Effector memory CD8-positive, alpha-beta T cell (primary cell): ENCODE measurements around the gene ADAM22.

ENCODE experiments used
- ATAC-seq: fragments of 150-1000 bp; cut with Tn5 transposase; replicated peaks from 2 replicates; pipeline ENCODE4 v1.10.0; 2021; ENCODE audit warnings: mild to moderate bottlenecking, moderate library complexity
- DNase-seq, 3 experiments: peaks; one replicate each; pipeline ENCODE4 v3.0.0; 2021
- H3K27ac Mint-ChIP-seq, 2 donors: one replicate each; pipeline ENCODE4 v1.8.0; 2022; ENCODE audit warnings: mild to moderate bottlenecking in 2 of 2, mixed read lengths in 2 of 2, moderate library complexity in 2 of 2
- H3K27me3 Mint-ChIP-seq, 2 donors: one replicate each; pipeline ENCODE4 v1.8.0; 2022; ENCODE audit warnings: mixed read lengths in 2 of 2
- H3K36me3 Mint-ChIP-seq: one replicate; pipeline ENCODE4 v1.8.0; 2022; ENCODE audit warnings: mild to moderate bottlenecking, moderate library complexity, mixed read lengths; ENCODE audit not compliant: insufficient read depth
- H3K4me1 Mint-ChIP-seq, 2 donors: one replicate each; pipeline ENCODE4 v1.8.0; 2022; ENCODE audit warnings: low read depth in 2 of 2, mixed read lengths in 2 of 2
- H3K4me3 Mint-ChIP-seq, 2 donors: one replicate each; pipeline ENCODE4 v1.8.0; 2022; ENCODE audit warnings: mild to moderate bottlenecking in 2 of 2, mixed read lengths in 2 of 2, moderate library complexity in 2 of 2
- H3K9me3 Mint-ChIP-seq, 2 donors: one replicate each; pipeline ENCODE4 v1.8.0; 2022; ENCODE audit warnings: mixed read lengths in 2 of 2

Gene ADAM22

GRCh38 chr7:88111954-88112471, 178.0 kb downstream of the ADAM22 start:
- Mint-ChIP-seq H3K9me3 (no peaks in the 10 kb centered on the region), H3K4me1 (no peaks in the 10 kb centered on the region), H3K4me3 (no peak overlapping the region), H3K27ac (no peak overlapping the region), H3K36me3 (peaks cover 2% of the 10 kb centered on the region), H3K27me3 (no peaks in the 10 kb centered on the region)
- DNase-seq (no peak), ATAC-seq (no peak)

DNA sequence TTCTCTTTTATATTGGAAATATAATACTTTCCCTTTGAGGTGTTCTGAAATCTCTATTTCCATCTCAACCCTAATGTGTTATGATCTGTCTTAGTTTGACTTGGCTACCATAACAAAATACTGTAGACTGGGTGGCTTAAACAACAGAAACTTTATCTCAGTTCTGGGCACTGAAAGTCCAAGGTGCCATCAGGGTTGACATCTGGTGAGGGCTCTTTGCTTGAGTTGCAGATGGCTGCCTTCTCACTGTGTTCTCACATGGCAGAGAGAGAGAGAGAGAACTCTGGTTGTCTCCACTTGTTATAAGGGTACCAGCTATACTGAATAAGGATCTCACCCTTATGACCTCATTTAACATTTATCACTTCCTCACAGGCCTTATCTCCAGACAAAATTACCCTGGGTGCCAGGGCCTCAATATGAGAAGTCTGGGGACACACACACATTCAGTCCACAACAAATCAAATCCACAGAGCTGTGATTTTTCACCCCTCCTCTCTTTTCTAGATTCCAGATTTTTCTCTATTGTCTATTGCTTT, 181.3 kb downstream of the ADAM22 start:
- no peaks in the 10 kb centered on the region for H3K27me3 Mint-ChIP-seq
- no peak for ATAC-seq
- no peak overlapping the region for H3K27ac Mint-ChIP-seq
- no peak for DNase-seq
- H3K4me3 Mint-ChIP-seq, result no peak overlapping the region
- no peaks in the 10 kb centered on the region for H3K9me3 Mint-ChIP-seq
- no peaks in the 10 kb centered on the region for H3K4me1 Mint-ChIP-seq
- peaks cover 2% of the 10 kb centered on the region for H3K36me3 Mint-ChIP-seq

- Mint-ChIP-seq H3K27me3 (no peaks in the 10 kb centered on the region), H3K4me1 (no peaks in the 10 kb centered on the region), H3K36me3 (peaks cover 2% of the 10 kb centered on the region), H3K4me3 (no peak overlapping the region), H3K9me3 (no peaks in the 10 kb centered on the region), H3K27ac (no peak overlapping the region)
- ATAC-seq (no peak), DNase-seq (no peak)
These were observed 181.8 kb downstream of the ADAM22 start for GRCh38 chr7:88115816-88116215.

- ATAC-seq (no peak), DNase-seq (no peak)
- H3K4me3 Mint-ChIP-seq, result no peak overlapping the region
- no peaks in the 10 kb centered on the region for H3K4me1 Mint-ChIP-seq
- H3K36me3 Mint-ChIP-seq, result peaks cover under 1% of the 10 kb centered on the region
- no peaks in the 10 kb centered on the region for H3K27me3 Mint-ChIP-seq
- no peaks in the 10 kb centered on the region for H3K9me3 Mint-ChIP-seq
- no peak overlapping the region for H3K27ac Mint-ChIP-seq
These were observed 182.3 kb downstream of the ADAM22 start for GRCh38 chr7:88116235-88116795.

- no peaks in the 10 kb centered on the region for H3K36me3 Mint-ChIP-seq
- no peak overlapping the region for H3K27ac Mint-ChIP-seq
- ATAC-seq (no peak), DNase-seq (no peak)
- H3K27me3 Mint-ChIP-seq, result no peaks in the 10 kb centered on the region
- H3K4me1 Mint-ChIP-seq, result no peaks in the 10 kb centered on the region
- H3K4me3 Mint-ChIP-seq, result no peak overlapping the region
- H3K9me3 Mint-ChIP-seq, result no peaks in the 10 kb centered on the region
These were observed 183.3 kb downstream of the ADAM22 start for GRCh38 chr7:88117325-88117724.

DNA sequence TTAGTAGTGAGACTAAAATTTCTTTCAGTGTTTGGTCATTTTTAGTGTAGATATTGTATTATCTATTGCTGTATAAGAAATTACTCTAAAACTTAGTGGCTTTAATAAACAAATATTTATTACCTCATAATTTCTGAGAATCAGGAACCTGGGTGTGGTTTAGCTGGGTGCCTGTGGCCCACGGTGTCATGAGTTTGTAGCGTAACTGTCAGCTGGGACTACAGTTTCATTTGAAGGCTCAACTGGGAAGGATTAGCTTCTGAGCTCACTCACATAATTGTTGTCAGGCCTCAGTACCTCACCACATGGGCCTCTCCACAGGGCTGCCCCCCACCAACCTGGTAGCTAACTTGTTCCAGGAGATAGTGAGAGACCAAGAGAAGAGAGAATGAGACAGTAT, 187.3 kb downstream of the ADAM22 start:
- H3K27ac Mint-ChIP-seq, result no peak overlapping the region
- no peaks in the 10 kb centered on the region for H3K9me3 Mint-ChIP-seq
- no peaks in the 10 kb centered on the region for H3K4me1 Mint-ChIP-seq
- H3K27me3 Mint-ChIP-seq, result no peaks in the 10 kb centered on the region
- no peak overlapping the region for H3K4me3 Mint-ChIP-seq
- ATAC-seq (no peak), DNase-seq (no peak)
- no peaks in the 10 kb centered on the region for H3K36me3 Mint-ChIP-seq

DNA sequence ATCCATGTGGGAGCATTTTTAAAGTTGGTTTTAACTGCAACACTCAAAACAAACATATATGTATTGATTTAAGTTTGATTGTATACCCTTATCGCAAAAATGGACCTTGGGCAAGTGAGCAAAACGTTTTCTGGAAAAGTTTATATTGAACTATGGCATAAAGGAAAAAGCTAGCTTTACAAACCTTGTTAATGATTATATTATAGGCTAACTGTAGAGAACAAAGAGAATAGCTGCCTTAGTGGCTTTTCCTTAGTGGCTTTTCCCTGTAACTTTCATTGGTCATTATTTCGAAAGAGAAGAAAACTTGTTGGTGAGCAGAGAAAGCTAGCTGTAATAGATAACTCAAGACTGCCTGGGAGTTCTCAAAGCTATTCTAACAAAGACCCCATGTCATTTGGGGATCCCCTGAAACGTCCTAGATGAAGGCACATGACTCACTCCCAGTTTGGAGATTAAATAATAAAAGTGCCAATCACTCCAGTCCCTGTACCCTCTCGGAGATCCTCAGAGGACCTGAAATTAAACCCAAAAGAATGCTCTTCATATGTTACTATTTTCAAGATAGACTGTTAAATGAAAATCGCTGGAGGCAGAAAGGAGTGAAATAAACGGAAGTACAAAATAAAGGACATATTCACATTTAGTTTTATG, 193.7 kb downstream of the ADAM22 start:
- DNase-seq (no peak), ATAC-seq (no peak)
- H3K36me3 Mint-ChIP-seq, result no peaks in the 10 kb centered on the region
- no peak overlapping the region for H3K27ac Mint-ChIP-seq
- H3K4me1 Mint-ChIP-seq, result no peaks in the 10 kb centered on the region
- H3K9me3 Mint-ChIP-seq, result no peaks in the 10 kb centered on the region
- no peaks in the 10 kb centered on the region for H3K27me3 Mint-ChIP-seq
- H3K4me3 Mint-ChIP-seq, result no peak overlapping the region

- Mint-ChIP-seq H3K27ac (no peak overlapping the region), H3K27me3 (no peaks in the 10 kb centered on the region), H3K4me1 (no peaks in the 10 kb centered on the region), H3K36me3 (no peaks in the 10 kb centered on the region), H3K9me3 (no peaks in the 10 kb centered on the region), H3K4me3 (no peak overlapping the region)
- DNase-seq (no peak), ATAC-seq (no peak)
These were observed 198.7 kb downstream of the ADAM22 start for GRCh38 chr7:88132725-88133124.

GRCh38 chr7:88140947-88141346, 206.9 kb downstream of the ADAM22 start:
- Mint-ChIP-seq H3K4me1 (no peaks in the 10 kb centered on the region), H3K27ac (no peak overlapping the region)
- ATAC-seq, result no peak

GRCh38 chr7:88141479-88141878, 207.4 kb downstream of the ADAM22 start:
- Mint-ChIP-seq H3K4me1 (no peaks in the 10 kb centered on the region), H3K4me3 (no peak overlapping the region), H3K27ac (no peak overlapping the region), H3K9me3 (no peaks in the 10 kb centered on the region), H3K27me3 (no peaks in the 10 kb centered on the region), H3K36me3 (no peaks in the 10 kb centered on the region)
- ATAC-seq (no peak), DNase-seq (no peak)

More at GRCh38 chr7:88140947-88141346, 206.9 kb downstream of the ADAM22 start:
- no peak for DNase-seq
- Mint-ChIP-seq H3K4me3 (no peak overlapping the region), H3K27me3 (no peaks in the 10 kb centered on the region), H3K9me3 (no peaks in the 10 kb centered on the region), H3K36me3 (no peaks in the 10 kb centered on the region)

GRCh38 chr7:88141953-88142352, 207.9 kb downstream of the ADAM22 start:
- ATAC-seq (no peak), DNase-seq (no peak)
- Mint-ChIP-seq H3K27me3 (no peaks in the 10 kb centered on the region), H3K9me3 (no peaks in the 10 kb centered on the region), H3K4me1 (no peaks in the 10 kb centered on the region), H3K4me3 (no peak overlapping the region), H3K27ac (no peak overlapping the region), H3K36me3 (no peaks in the 10 kb centered on the region)

GRCh38 chr7:88146616-88147015, 212.6 kb downstream of the ADAM22 start:
- no peak for DNase-seq
- no peaks in the 10 kb centered on the region for H3K4me1 Mint-ChIP-seq
- H3K36me3 Mint-ChIP-seq, result peaks cover 3% of the 10 kb centered on the region
- H3K4me3 Mint-ChIP-seq, result no peak overlapping the region
- no peaks in the 10 kb centered on the region for H3K9me3 Mint-ChIP-seq
- no peaks in the 10 kb centered on the region for H3K27me3 Mint-ChIP-seq
- ATAC-seq, result no peak
- H3K27ac Mint-ChIP-seq, result no peak overlapping the region

GRCh38 chr7:88147341-88147740, 213.3 kb downstream of the ADAM22 start:
- no peaks in the 10 kb centered on the region for H3K4me1 Mint-ChIP-seq
- no peak overlapping the region for H3K4me3 Mint-ChIP-seq
- no peak overlapping the region for H3K27ac Mint-ChIP-seq
- H3K9me3 Mint-ChIP-seq, result no peaks in the 10 kb centered on the region
- ATAC-seq (no peak), DNase-seq (no peak)
- no peaks in the 10 kb centered on the region for H3K27me3 Mint-ChIP-seq
- H3K36me3 Mint-ChIP-seq, result peaks cover 3% of the 10 kb centered on the region

GRCh38 chr7:88147949-88148348, 213.9 kb downstream of the ADAM22 start:
- Mint-ChIP-seq H3K27me3 (no peaks in the 10 kb centered on the region), H3K27ac (no peak overlapping the region), H3K4me1 (no peaks in the 10 kb centered on the region), H3K4me3 (no peak overlapping the region), H3K9me3 (no peaks in the 10 kb centered on the region), H3K36me3 (peaks cover 3% of the 10 kb centered on the region)
- DNase-seq, result no peak
- ATAC-seq, result no peak
